Measurements from ENCODE around the gene TLR6. TPM values are rescaled to one million over a fixed set of nuclear protein-coding genes. Genes with fewer than 3 reads are reported as not detected.

The TLR6 gene
- total and polyA plus RNA-seq, 2 of the 8 experiments (the other 6 are each of a cell fraction or from before 2014, with no cell fraction given): 0.02 to 0.09 TPM

- Histone ChIP-seq H3K4ac (replicated peaks; ENCODE audit: insufficient read length, low read depth, low read length) (no peak within 1 kb of the TSS), H2BK20ac (ENCODE audit: low read length) (no peak within 1 kb of the TSS), H2AFZ (ENCODE audit: low read length) (no peak within 1 kb of the TSS), H3K4me1 (replicated peaks in 1 of 4; ENCODE audit: control insufficient read depth in 3 of 4, insufficient read depth in 4 of 4, low read length in 3 of 4) (no peaks in the 10 kb centered on the region), H3K36me3 (ENCODE audit: control insufficient read depth in 2 of 4, insufficient read depth in 4 of 4, low read length in 3 of 4) (no peaks in the 10 kb centered on the region), H3K9me3 (ENCODE audit: insufficient read depth in 2 of 2, low read depth in 1 of 2, low read length in 1 of 2) (peaks cover 12 to 23% of the 10 kb centered on the region in 2 experiments), H3K23ac (ENCODE audit: insufficient read length) (no peak within 1 kb of the TSS), H3K79me1 (ENCODE audit: low read depth, low read length) (no peaks in the 10 kb centered on the region), H3K18ac (ENCODE audit: extremely low read depth, low read length) (no peak within 1 kb of the TSS), H2BK5ac (ENCODE audit: low read depth, low read length) (no peak within 1 kb of the TSS), H4K91ac (replicated peaks; ENCODE audit: insufficient read length, low read length) (no peak within 1 kb of the TSS), H2BK12ac (ENCODE audit: low read depth, low read length) (no peak within 1 kb of the TSS), H2BK15ac (ENCODE audit: low read length) (no peak within 1 kb of the TSS), H3K9ac (replicated peaks in 1 of 4; ENCODE audit: extremely low read depth in 1 of 4, low read depth in 3 of 4, low read length in 3 of 4) (no peak within 1 kb of the TSS), H4K20me1 (replicated peaks in 1 of 2; ENCODE audit: control insufficient read depth in 1 of 2, insufficient read depth in 2 of 2, low read length in 2 of 2) (no peaks in the 10 kb centered on the region), H3K27me3 (replicated peaks in 1 of 4; ENCODE audit: control insufficient read depth in 3 of 4, extremely low read depth in 1 of 4, insufficient read depth in 3 of 4, low read length in 3 of 4) (no peaks in the 10 kb centered on the region), H4K5ac (ENCODE audit: insufficient read length, low read depth, low read length) (no peak within 1 kb of the TSS), H3K23me2 (ENCODE audit: low read depth, low read length) (no peaks in the 10 kb centered on the region), H3K27ac (ENCODE audit: low read depth, low read length) (no peak within 1 kb of the TSS), H3K56ac (replicated peaks; ENCODE audit: insufficient read length, low read depth, low read length) (no peak within 1 kb of the TSS), H2AK5ac (ENCODE audit: low read depth, low read length) (no peak within 1 kb of the TSS), H2BK120ac (replicated peaks; ENCODE audit: low read depth, low read length) (no peak within 1 kb of the TSS), H4K8ac (ENCODE audit: extremely low read depth, insufficient read depth, low read length) (no peak within 1 kb of the TSS), H3K4me2 (ENCODE audit: insufficient read depth in 1 of 2, low read depth in 2 of 2, low read length in 2 of 2) (no peak within 1 kb of the TSS), H3K4me3 (ENCODE audit: extremely low read depth in 1 of 4, insufficient read depth in 2 of 4, low read depth in 3 of 4, low read length in 4 of 4) (no peak within 1 kb of the TSS), H3K14ac (ENCODE audit: insufficient read length) (no peak within 1 kb of the TSS), H3K79me2 (ENCODE audit: control insufficient read depth in 1 of 2, insufficient read depth in 2 of 2, low read length in 2 of 2) (no peaks in the 10 kb centered on the region)
- FAIRE-seq: no peak
- POLR2A ChIA-PET (ENCODE audit: partially characterized antibody): no interaction called here
- 69% methylated on average over 7 of the region's 7 CpGs; no CpG with 5 or more reads in 1 of the 2 experiments for WGBS, 2 experiments (ENCODE audit: extremely low coverage in 1 of 2, insufficient coverage in 1 of 2, insufficient read length in 1 of 2, insufficient replicate concordance in 2 of 2, low coverage in 1 of 2, low lambda C conversion rate in 2 of 2, missing lambda C conversion rate in 1 of 2)
- no peak for DNase-seq (ENCODE audit: low read depth in 1 of 2, low spot score in 2 of 2)
- CTCF ChIA-PET (ENCODE audit: partially characterized antibody): interaction anchor here (0.5 to 3.3 kb wide), 16 partner anchors 9 to 1717 kb away, joined by 3 to 26 read pairs (median 3); partner anchors contain the start of gene TLR10
- no peak for TF ChIP-seq SIX5 (IDR thresholded peaks at IDR 0.05; ENCODE audit: low read depth, low read length)
- TF ChIP-seq RBBP5 (IDR thresholded peaks at IDR 0.05; ENCODE audit: borderline replicate concordance, low read depth, low read length): no peak
- peak in 1 of 2 experiments; percentile 7; a peak in 1 of 4 replicates for TF ChIP-seq RAD21 (IDR thresholded peaks at IDR 0.05 in 1 of 2, conservative IDR thresholded peaks at IDR 0.05 in 1 of 2; ENCODE audit: low read depth in 2 of 2, low read length in 2 of 2)
- TF ChIP-seq CTBP2 (IDR thresholded peaks at IDR 0.05; ENCODE audit: borderline replicate concordance, insufficient read depth, insufficient read length, low read length): no peak
- TF ChIP-seq CTCF (IDR thresholded peaks at IDR 0.05; ENCODE audit: control extremely low read depth in 1 of 3, insufficient read depth in 1 of 3, low read depth in 1 of 3, low read length in 3 of 3): peak in 1 of 3 experiments; percentile 16; a peak in 1 of 4 replicates
These were observed 51.8 kb downstream of the TLR6 start, which contains the start of gene TLR1 for GRCh38 chr4:38804654-38805295. Gene TLR1 (minus strand): TSS chr4:38804791. CDS start chr4:38798831, 5,960 bp downstream.
